ENCODE results near the gene MATN4. TPM values are rescaled to one million over a fixed set of nuclear protein-coding genes. Genes with fewer than 3 reads are reported as not detected.

MATN4 gene
- total RNA-seq, 1 experiment from 2014 or later, result 0.17 TPM

GRCh38 chr20:45269754-45270270 lies 38.3 kb downstream of the MATN4 start:
- H3K36me3 Mint-ChIP-seq (ENCODE audit: insufficient read depth, unreplicated experiment), result no peaks in the 10 kb centered on the region
- CTCF ChIA-PET, result interaction anchor here (1.9 kb wide), 1 partner anchor 24 kb away, joined by 6 read pairs; no protein-coding TSS in a partner anchor
- no peak overlapping the region for H3K4me3 Mint-ChIP-seq (ENCODE audit: low read depth, unreplicated experiment)
- no peak for DNase-seq
- peaks cover 29% of the 10 kb centered on the region for H3K27me3 Mint-ChIP-seq (ENCODE audit: unreplicated experiment)
- no peak for TF ChIP-seq CTCF (IDR thresholded peaks at IDR 0.05; ENCODE audit: unreplicated experiment)
- H3K4me1 Mint-ChIP-seq (ENCODE audit: low read depth, unreplicated experiment), result peaks cover 10% of the 10 kb centered on the region
- no TSS peak for BruUV-seq (replicated peaks)
- no peaks in the 10 kb centered on the region for H3K9me3 Mint-ChIP-seq (ENCODE audit: low read depth, unreplicated experiment)
- intact Hi-C loops (cut with micrococcal nuclease; ENCODE audit: unreplicated experiment), result no loop called here
- H3K27ac Mint-ChIP-seq (ENCODE audit: unreplicated experiment), result no peak overlapping the region

- no peak for DNase-seq
- Mint-ChIP-seq H3K4me3 (ENCODE audit: low read depth, unreplicated experiment) (no peak overlapping the region), H3K36me3 (ENCODE audit: insufficient read depth, unreplicated experiment) (no peaks in the 10 kb centered on the region), H3K4me1 (ENCODE audit: low read depth, unreplicated experiment) (peaks cover 10% of the 10 kb centered on the region), H3K27me3 (ENCODE audit: unreplicated experiment) (peaks cover 23% of the 10 kb centered on the region), H3K9me3 (ENCODE audit: low read depth, unreplicated experiment) (no peaks in the 10 kb centered on the region), H3K27ac (ENCODE audit: unreplicated experiment) (no peak overlapping the region)
- CTCF ChIA-PET, result interaction anchor here (0.9 to 1.9 kb wide), 4 partner anchors 15 to 225 kb away, joined by 3 to 6 read pairs (median 4); partner anchors contain the start of gene SLPI
- BruUV-seq (replicated peaks), result no TSS peak
- TF ChIP-seq CTCF (IDR thresholded peaks at IDR 0.05; ENCODE audit: unreplicated experiment), result no peak
- intact Hi-C loops (cut with micrococcal nuclease; ENCODE audit: unreplicated experiment), result no loop called here
These were observed 39.0 kb downstream of the MATN4 start for GRCh38 chr20:45269056-45269455.

- Mint-ChIP-seq H3K27ac (ENCODE audit: unreplicated experiment) (no peak overlapping the region), H3K36me3 (ENCODE audit: insufficient read depth, unreplicated experiment) (no peaks in the 10 kb centered on the region), H3K27me3 (ENCODE audit: unreplicated experiment) (peaks cover 17% of the 10 kb centered on the region), H3K4me1 (ENCODE audit: low read depth, unreplicated experiment) (peaks cover 10% of the 10 kb centered on the region), H3K9me3 (ENCODE audit: low read depth, unreplicated experiment) (no peaks in the 10 kb centered on the region), H3K4me3 (ENCODE audit: low read depth, unreplicated experiment) (no peak overlapping the region)
- BruUV-seq (replicated peaks), result no TSS peak
- intact Hi-C loops (cut with micrococcal nuclease; ENCODE audit: unreplicated experiment), result no loop called here
- CTCF ChIA-PET, result interaction anchor here (0.9 to 1.9 kb wide), 5 partner anchors 8 to 224 kb away, joined by 3 to 6 read pairs (median 4); partner anchors contain the start of gene SLPI
- DNase-seq, result no peak
- TF ChIP-seq CTCF (IDR thresholded peaks at IDR 0.05; ENCODE audit: unreplicated experiment), result no peak
These were observed 39.6 kb downstream of the MATN4 start for GRCh38 chr20:45268531-45268930.

GRCh38 chr20:45266977-45267376 lies 41.1 kb downstream of the MATN4 start:
- Mint-ChIP-seq H3K9me3 (ENCODE audit: low read depth, unreplicated experiment) (no peaks in the 10 kb centered on the region), H3K4me1 (ENCODE audit: low read depth, unreplicated experiment) (peaks cover 10% of the 10 kb centered on the region), H3K27me3 (ENCODE audit: unreplicated experiment) (peaks cover 2% of the 10 kb centered on the region), H3K36me3 (ENCODE audit: insufficient read depth, unreplicated experiment) (no peaks in the 10 kb centered on the region), H3K27ac (ENCODE audit: unreplicated experiment) (no peak overlapping the region), H3K4me3 (ENCODE audit: low read depth, unreplicated experiment) (no peak overlapping the region)
- no TSS peak for BruUV-seq (replicated peaks)
- no peak for DNase-seq
- intact Hi-C loops (cut with micrococcal nuclease; ENCODE audit: unreplicated experiment), result no loop called here
- CTCF ChIA-PET, result interaction anchor here (0.5 to 0.6 kb wide), 3 partner anchors 10 to 48 kb away, joined by 4 to 6 read pairs (median 4); no protein-coding TSS in a partner anchor
- no peak for TF ChIP-seq CTCF (IDR thresholded peaks at IDR 0.05; ENCODE audit: unreplicated experiment)

Measured in Calu3 (cell line).